WTC11 (cell line): ENCODE measurements around the gene ANO9. TPM values are rescaled to one million over a fixed set of nuclear protein-coding genes. Genes with fewer than 3 reads are reported as not detected.

Experiments used
- ESRRA ChIP-seq: sonication (generic); formaldehyde crosslinking; IDR thresholded peaks from 2 replicates; pipeline ENCODE4 v1.8.1; 2022; ENCODE audit warnings: mild to moderate bottlenecking, missing genetic modification reagents, borderline replicate concordance
- GTF2I ChIP-seq: fragments of 250-450 bp; sonication (Bioruptor Pico); conservative IDR thresholded peaks from 2 replicates; pipeline ENCODE4 v1.4.0; 2021; ENCODE audit warnings: mild to moderate bottlenecking
- IRF1 ChIP-seq: sonication (generic); formaldehyde crosslinking; IDR thresholded peaks from 2 replicates; pipeline ENCODE4 v1.8.0; 2023; ENCODE audit warnings: missing genetic modification reagents
- NR1H2 ChIP-seq: sonication (generic); formaldehyde crosslinking; IDR thresholded peaks from 2 replicates; pipeline ENCODE4 v1.9.0; 2021; ENCODE audit warnings: mild to moderate bottlenecking, moderate library complexity, missing genetic modification reagents
- NR2C2 ChIP-seq: sonication (generic); formaldehyde crosslinking; IDR thresholded peaks from 2 replicates; pipeline ENCODE4 v1.8.0; 2022; ENCODE audit warnings: mild to moderate bottlenecking, missing genetic modification reagents
- PREB ChIP-seq: sonication (generic); formaldehyde crosslinking; IDR thresholded peaks from 2 replicates; pipeline ENCODE4 v1.8.1; 2022; ENCODE audit warnings: mild to moderate bottlenecking, missing genetic modification reagents, moderate library complexity, borderline replicate concordance
- STAT6 ChIP-seq: sonication (generic); formaldehyde crosslinking; conservative IDR thresholded peaks from 2 replicates; pipeline ENCODE4 v1.8.1; 2023; ENCODE audit warnings: mild to moderate bottlenecking, low read depth, missing genetic modification reagents, moderate library complexity
- TEAD4 ChIP-seq: sonication (generic); formaldehyde crosslinking; IDR thresholded peaks from 2 replicates; pipeline ENCODE4 v1.8.0; 2022; ENCODE audit warnings: mild to moderate bottlenecking, missing genetic modification reagents
- ZBTB43 ChIP-seq: sonication (generic); formaldehyde crosslinking; IDR thresholded peaks from 2 replicates; pipeline ENCODE4 v1.8.1; 2023; ENCODE audit warnings: mild to moderate bottlenecking, missing genetic modification reagents
- total RNA-seq: library from RNA; stranded (reverse); gene quantifications from 3 replicates; pipeline ENCODE4 v1.2.3, GENCODE V29; 2021

ANO9 gene
- total RNA-seq, 1 experiment from 2014 or later = 13.2 TPM

GRCh38 chr11:367956-368413 lies 73.8 kb downstream of the ANO9 start (continued):
- TF ChIP-seq STAT6 (CRISPR knock-in tag) (no peak), IRF1 (CRISPR knock-in tag) (no peak), ESRRA (CRISPR knock-in tag) (no peak), TEAD4 (CRISPR knock-in tag) (no peak), ZBTB43 (CRISPR knock-in tag) (no peak), NR2C2 (CRISPR knock-in tag) (no peak), NR1H2 (CRISPR knock-in tag) (no peak), PREB (CRISPR knock-in tag) (no peak), GTF2I (no peak)
- TF ChIP-seq, all 79 proteins: peak for 0

Other genes with a start within 250 kb of the ANO9 start
- not detected in 3 replicates for gene SCGB1C1, start 248.9 kb downstream of the ANO9 start, total RNA-seq
- 45.1 to 51.4 TPM (median 47.0 TPM) in 3 replicates for gene BET1L, start 234.6 kb downstream of the ANO9 start, total RNA-seq
- gene RIC8A, start 234.3 kb downstream of the ANO9 start, total RNA-seq = 67.8 to 69.5 TPM (median 68.3 TPM) in 3 replicates
- 19.2 to 21.0 TPM (median 20.5 TPM) in 3 replicates for gene SIRT3, start 205.7 kb downstream of the ANO9 start, total RNA-seq
- gene PSMD13, start 205.0 kb downstream of the ANO9 start, total RNA-seq = 144 to 148 TPM (median 147 TPM) in 3 replicates
- gene NLRP6, start 163.6 kb downstream of the ANO9 start, total RNA-seq = 0.09 to 0.14 TPM in 2 of 3 replicates, not detected in the other
- gene PGGHG, start 152.9 kb downstream of the ANO9 start, total RNA-seq = 74.9 to 111 TPM (median 106 TPM) in 3 replicates
- not detected in 3 replicates for gene IFITM5, start 142.5 kb downstream of the ANO9 start, total RNA-seq
- 436 to 616 TPM (median 577 TPM) in 3 replicates for gene IFITM2, start 134.2 kb downstream of the ANO9 start, total RNA-seq
- 544 to 679 TPM (median 640 TPM) in 3 replicates for gene IFITM1, start 128.0 kb downstream of the ANO9 start, total RNA-seq
- gene IFITM3, start 121.2 kb downstream of the ANO9 start, total RNA-seq = 381 to 503 TPM (median 481 TPM) in 3 replicates
- gene B4GALNT4, start 72.5 kb downstream of the ANO9 start, total RNA-seq = 88.0 to 113 TPM (median 97.8 TPM) in 3 replicates
- 17.3 to 23.4 TPM (median 21.4 TPM) in 3 replicates for gene PKP3, start 47.8 kb downstream of the ANO9 start, total RNA-seq
- 85.2 to 98.9 TPM (median 91.8 TPM) in 3 replicates for gene SIGIRR, start 27.0 kb downstream of the ANO9 start, total RNA-seq
- 49.5 to 56.8 TPM (median 55.2 TPM) in 3 replicates for gene PTDSS2, start 8.3 kb upstream of the ANO9 start, total RNA-seq
- 59.0 to 67.5 TPM (median 60.4 TPM) in 3 replicates for gene RNH1, start 65.2 kb upstream of the ANO9 start, total RNA-seq
- gene HRAS, start 93.6 kb upstream of the ANO9 start, total RNA-seq = 42.9 to 62.4 TPM (median 48.3 TPM) in 3 replicates
- 2.3 to 3.4 TPM (median 2.5 TPM) in 3 replicates for gene LRRC56, start 95.5 kb upstream of the ANO9 start, total RNA-seq
- gene LMNTD2, start 118.7 kb upstream of the ANO9 start, total RNA-seq = 4.0 to 6.0 TPM (median 5.9 TPM) in 3 replicates
- gene RASSF7, start 119.0 kb upstream of the ANO9 start, total RNA-seq = 30.6 to 39.7 TPM (median 32.5 TPM) in 3 replicates
- gene PHRF1, start 134.5 kb upstream of the ANO9 start, total RNA-seq = 39.4 to 46.9 TPM (median 40.1 TPM) in 3 replicates
- 11.1 to 12.0 TPM (median 11.5 TPM) in 3 replicates for gene IRF7, start 173.9 kb upstream of the ANO9 start, total RNA-seq
- 0.26 to 0.34 TPM in 2 of 3 replicates, not detected in the other for gene CDHR5, start 182.9 kb upstream of the ANO9 start, total RNA-seq
- 2.3 to 3.3 TPM (median 2.9 TPM) in 3 replicates for gene SCT, start 185.2 kb upstream of the ANO9 start, total RNA-seq
- gene DRD4, start 195.3 kb upstream of the ANO9 start, total RNA-seq = 3.7 to 5.8 TPM (median 5.5 TPM) in 3 replicates